GM21576 (cell line): ENCODE results near the gene AUTS2.

ENCODE experiments used
- ATAC-seq: cut with Tn5 transposase; IDR thresholded peaks from one replicate; pipeline ENCODE4 v1.9.1; 2021; ENCODE audit warnings: mild to moderate bottlenecking, moderate library complexity; ENCODE audit not compliant: unreplicated experiment

AUTS2 gene

GRCh38 chr7:69754476-69754875, 156.2 kb downstream of the AUTS2 start:
- no peak for ATAC-seq

- ATAC-seq: no peak
These were observed 158.0 kb downstream of the AUTS2 start for GRCh38 chr7:69756235-69756634.

- ATAC-seq: no peak
These were observed 159.3 kb downstream of the AUTS2 start for GRCh38 chr7:69757528-69757927.

- no peak for ATAC-seq
These were observed 159.7 kb downstream of the AUTS2 start for GRCh38 chr7:69757981-69758430.

- no peak for ATAC-seq
These were observed 161.1 kb downstream of the AUTS2 start for GRCh38 chr7:69759373-69759772.

- ATAC-seq: no peak
These were observed 163.1 kb downstream of the AUTS2 start for GRCh38 chr7:69761290-69761922.

- peak; percentile 47 for ATAC-seq
These were observed 164.6 kb downstream of the AUTS2 start for GRCh38 chr7:69762821-69763352.

- no peak for ATAC-seq
These were observed 165.2 kb downstream of the AUTS2 start for GRCh38 chr7:69763513-69763912.

GRCh38 chr7:69764147-69764546, 165.9 kb downstream of the AUTS2 start:
- no peak for ATAC-seq

GRCh38 chr7:69764681-69765080, 166.4 kb downstream of the AUTS2 start:
- no peak for ATAC-seq

- no peak for ATAC-seq
These were observed 167.6 kb downstream of the AUTS2 start for GRCh38 chr7:69765879-69766278.

GRCh38 chr7:69768986-69769595, 170.8 kb downstream of the AUTS2 start:
- no peak for ATAC-seq

- no peak for ATAC-seq
These were observed 171.6 kb downstream of the AUTS2 start for GRCh38 chr7:69769826-69770225.

GRCh38 chr7:69770613-69771012, 172.3 kb downstream of the AUTS2 start:
- no peak for ATAC-seq

GRCh38 chr7:69772718-69773436, 174.6 kb downstream of the AUTS2 start:
- ATAC-seq: no peak

GRCh38 chr7:69773535-69774225, 175.4 kb downstream of the AUTS2 start:
- no peak for ATAC-seq

GRCh38 chr7:69775231-69775771, 177.0 kb downstream of the AUTS2 start:
- ATAC-seq: no peak

- no peak for ATAC-seq
These were observed 178.3 kb downstream of the AUTS2 start for GRCh38 chr7:69776611-69777010.

- ATAC-seq: peak; percentile 65
These were observed 179.9 kb downstream of the AUTS2 start for GRCh38 chr7:69778138-69778537.

- no peak for ATAC-seq
These were observed 182.1 kb downstream of the AUTS2 start for GRCh38 chr7:69780379-69780778.

- ATAC-seq: no peak
These were observed 183.2 kb downstream of the AUTS2 start for GRCh38 chr7:69781412-69781846.
